ENCODE measurements around the gene SLC9A9. TPM values are rescaled to one million over a fixed set of nuclear protein-coding genes. Genes with fewer than 3 reads are reported as not detected.

Gene SLC9A9
- total RNA-seq, 2 donors from 2014 or later: 23.6 to 31.0 TPM

- WGBS: 86% methylated on average over 2 of the region's 2 CpGs
- TF ChIP-seq CTCF (IDR thresholded peaks at IDR 0.05) (no peak), POLR2AphosphoS5 (IDR thresholded peaks at IDR 0.05) (no peak)
- no peaks in the 10 kb centered on the region for H3K4me1 ChIP-seq (replicated peaks)
- H3K9me3 ChIP-seq: no peaks in the 10 kb centered on the region
- intact Hi-C loops (cut with DNase I): no loop called here
- H3K4me3 ChIP-seq: no peak overlapping the region
- no peak overlapping the region for H3K27ac ChIP-seq
- DNase-seq (ENCODE audit: low spot score): no peak
- no peaks in the 10 kb centered on the region for H3K27me3 ChIP-seq (replicated peaks; ENCODE audit: insufficient read depth)
- H3K36me3 ChIP-seq: no peaks in the 10 kb centered on the region
These were observed 333.4 kb downstream of the SLC9A9 start for GRCh38 chr3:143514874-143515273.

GRCh38 chr3:143514109-143514508, 334.2 kb downstream of the SLC9A9 start:
- no peak overlapping the region for H3K4me3 ChIP-seq
- intact Hi-C loops (cut with DNase I): no loop called here
- no peaks in the 10 kb centered on the region for H3K27me3 ChIP-seq (replicated peaks; ENCODE audit: insufficient read depth)
- H3K36me3 ChIP-seq: no peaks in the 10 kb centered on the region
- no peaks in the 10 kb centered on the region for H3K9me3 ChIP-seq
- TF ChIP-seq POLR2A (IDR thresholded peaks at IDR 0.05) (no peak), CTCF (IDR thresholded peaks at IDR 0.05) (no peak), POLR2AphosphoS5 (IDR thresholded peaks at IDR 0.05) (no peak)
- DNase-seq (ENCODE audit: low spot score): no peak
- H3K4me1 ChIP-seq (replicated peaks): no peaks in the 10 kb centered on the region
- 71% methylated on average over 1 of the region's 1 CpG for WGBS
- no peak overlapping the region for H3K27ac ChIP-seq

GRCh38 chr3:143511174-143511879, 336.9 kb downstream of the SLC9A9 start:
- Histone ChIP-seq H3K36me3 (no peaks in the 10 kb centered on the region), H3K4me1 (replicated peaks) (no peaks in the 10 kb centered on the region), H3K4me3 (no peak overlapping the region), H3K27ac (no peak overlapping the region), H3K27me3 (replicated peaks; ENCODE audit: insufficient read depth) (no peaks in the 10 kb centered on the region), H3K9me3 (no peaks in the 10 kb centered on the region)
- intact Hi-C loops (cut with DNase I): no loop called here
- DNase-seq (ENCODE audit: low spot score): no peak
- 85% methylated on average over 5 of the region's 5 CpGs for WGBS
- no peak for TF ChIP-seq POLR2A (IDR thresholded peaks at IDR 0.05)
- TF ChIP-seq POLR2AphosphoS5 (IDR thresholded peaks at IDR 0.05): no peak
- no peak for TF ChIP-seq CTCF (IDR thresholded peaks at IDR 0.05)

- no peak for DNase-seq (ENCODE audit: low spot score)
- Histone ChIP-seq H3K4me3 (no peak overlapping the region), H3K27ac (no peak overlapping the region), H3K36me3 (no peaks in the 10 kb centered on the region), H3K4me1 (replicated peaks) (no peaks in the 10 kb centered on the region), H3K9me3 (no peaks in the 10 kb centered on the region), H3K27me3 (replicated peaks; ENCODE audit: insufficient read depth) (no peaks in the 10 kb centered on the region)
- TF ChIP-seq POLR2A (IDR thresholded peaks at IDR 0.05): no peak
- TF ChIP-seq POLR2AphosphoS5 (IDR thresholded peaks at IDR 0.05): no peak
- no peak for TF ChIP-seq CTCF (IDR thresholded peaks at IDR 0.05)
- 97% methylated on average over 1 of the region's 1 CpG for WGBS
- intact Hi-C loops (cut with DNase I): no loop called here
These were observed 337.7 kb downstream of the SLC9A9 start for GRCh38 chr3:143510601-143511000.

Data from prostate gland (tissue), 2 donors.